Stimulated activated CD8-positive, alpha-beta memory T cell treated with anti-CD3 and anti-CD28 coated beads, Interleukin-2, amount 100 ng/mL, for 1 hour (primary cell): ENCODE results near the gene CKAP2.
A peak's percentile ranks its signal among the peaks of the same experiment; 100 is the strongest.
"Not testable (repeated sequence)": the region's sequence is repeated elsewhere in the genome, so short reads cannot be mapped to it uniquely, and the experiment has no call there.

ENCODE experiments used
- DNase-seq, 2 donors: peaks; one replicate each; pipeline ENCODE4 v3.0.0-alpha.2; 2020; ENCODE audit warnings: low read depth in 2 of 2

CKAP2 gene

DNA sequence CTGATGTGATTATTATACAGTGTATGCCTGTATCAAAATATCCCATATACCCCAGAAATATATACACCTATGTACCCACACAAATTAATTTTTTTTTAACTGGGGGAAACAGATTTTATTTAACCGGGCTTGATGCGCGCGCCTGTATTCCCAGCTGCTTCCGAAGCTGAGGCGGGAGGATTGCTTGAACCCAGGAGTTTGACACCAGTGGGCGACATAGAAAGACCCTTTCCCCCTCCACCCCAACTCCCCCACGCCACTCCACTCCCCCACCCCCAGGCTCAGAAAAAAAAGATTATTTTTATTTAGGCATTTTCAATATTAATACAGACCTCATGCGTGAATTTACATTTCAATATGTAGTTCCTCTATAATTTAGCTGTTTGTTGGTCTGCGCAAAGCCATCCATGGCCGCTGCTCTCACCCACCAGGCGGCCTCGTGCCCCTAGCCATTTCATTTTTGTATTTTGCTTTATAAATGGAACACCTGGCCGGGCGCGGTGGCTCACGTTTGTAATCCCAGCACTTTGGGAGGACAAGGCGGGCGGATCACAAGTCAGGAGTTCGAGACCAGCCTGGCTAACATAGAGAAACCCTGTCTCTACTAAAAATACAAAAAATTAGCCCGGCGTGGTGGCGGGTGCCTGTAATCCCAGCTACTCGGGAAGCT is 4.0 kb upstream of the CKAP2 start:
- DNase-seq, result no peak

DNA sequence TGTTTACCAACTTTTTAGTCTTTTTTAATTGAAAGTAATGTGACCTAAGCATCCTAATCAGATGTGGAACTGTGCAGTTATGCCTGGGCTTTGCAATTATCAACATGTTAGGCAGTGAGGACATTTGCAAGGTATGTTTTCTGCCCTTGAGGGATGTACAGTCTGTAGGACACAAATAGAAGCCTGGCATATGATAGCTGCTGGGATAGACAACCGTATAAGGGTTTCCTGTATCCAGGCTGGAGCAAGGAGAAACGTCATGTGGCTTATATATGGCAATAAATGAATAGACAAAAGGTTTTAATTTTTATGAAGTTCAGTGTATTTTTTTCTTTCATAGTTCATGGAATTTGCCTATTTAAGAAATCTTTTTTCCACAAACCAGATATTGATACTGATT is 2.8 kb upstream of the CKAP2 start:
- DNase-seq, result no peak

DNA sequence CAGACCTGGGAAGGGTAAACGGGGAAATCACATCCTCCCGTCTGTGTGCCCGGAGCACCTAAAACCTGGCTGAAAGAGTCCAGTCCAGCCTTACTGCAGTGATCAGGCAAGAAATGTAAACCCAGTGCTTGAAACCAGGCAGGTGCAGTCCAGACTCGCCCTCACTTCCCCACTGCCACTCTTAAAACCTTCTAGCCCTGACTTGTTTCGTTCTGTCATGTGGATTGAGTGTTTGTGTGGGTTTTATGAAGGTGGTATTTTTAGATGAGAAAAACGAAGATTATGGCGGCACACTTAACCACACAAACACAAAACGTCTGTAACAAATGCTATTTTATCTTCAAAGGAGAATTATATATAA is 839 bp upstream of the CKAP2 start:
- no peak for DNase-seq

DNA sequence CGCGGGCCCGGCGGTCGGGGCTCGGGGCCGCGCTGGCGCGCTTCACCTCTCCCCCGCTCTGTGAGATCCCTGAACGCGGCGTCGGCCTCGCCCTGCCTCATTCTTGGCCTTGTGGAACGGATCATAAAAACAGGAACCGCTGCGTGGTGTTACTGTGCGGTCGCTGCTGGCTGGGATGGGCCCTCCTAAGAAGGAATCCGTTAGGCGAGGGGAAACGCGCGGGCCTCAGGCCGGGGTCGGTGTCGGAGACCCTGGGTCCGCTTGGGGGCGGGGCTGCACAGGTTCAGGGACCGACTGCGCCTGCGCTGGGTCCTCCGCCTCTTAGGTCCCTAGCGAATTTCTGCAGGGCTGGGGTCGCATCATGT is 381 bp downstream of the CKAP2 start:
- DNase-seq, result peak; percentile 20 to 63

DNA sequence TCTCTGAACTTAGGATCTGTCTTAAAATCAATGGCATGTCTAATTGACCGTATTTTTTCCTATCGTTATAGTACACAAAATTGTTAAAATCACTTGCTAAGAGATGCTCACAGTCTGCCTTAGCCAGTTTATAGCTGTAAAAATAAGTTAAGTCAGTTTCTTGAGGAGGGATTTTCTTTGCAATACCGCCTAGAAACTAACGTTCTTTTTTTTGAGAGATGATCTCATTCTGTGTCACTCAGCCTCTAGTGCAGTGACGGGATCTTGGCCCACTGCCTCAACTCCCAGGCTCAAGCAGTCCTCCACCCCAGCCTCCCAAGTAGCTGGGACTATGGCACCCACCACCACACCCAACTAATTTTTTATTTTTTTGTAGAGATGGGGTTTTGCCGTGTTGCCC is 4.4 kb downstream of the CKAP2 start:
- DNase-seq, result no peak

DNA sequence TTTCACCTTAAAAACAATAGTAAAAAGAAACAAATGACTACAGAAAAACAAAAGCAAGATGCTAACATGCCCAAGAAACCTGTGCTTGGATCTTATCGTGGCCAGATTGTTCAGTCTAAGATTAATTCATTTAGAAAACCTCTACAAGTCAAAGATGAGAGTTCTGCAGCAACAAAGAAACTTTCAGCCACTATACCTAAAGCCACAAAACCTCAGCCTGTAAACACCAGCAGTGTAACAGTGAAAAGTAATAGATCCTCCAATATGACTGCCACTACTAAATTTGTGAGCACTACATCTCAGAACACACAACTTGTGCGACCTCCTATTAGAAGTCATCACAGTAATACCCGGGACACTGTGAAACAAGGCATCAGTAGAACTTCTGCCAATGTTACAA is 6.0 kb downstream of the CKAP2 start:
- DNase-seq, result no peak

DNA sequence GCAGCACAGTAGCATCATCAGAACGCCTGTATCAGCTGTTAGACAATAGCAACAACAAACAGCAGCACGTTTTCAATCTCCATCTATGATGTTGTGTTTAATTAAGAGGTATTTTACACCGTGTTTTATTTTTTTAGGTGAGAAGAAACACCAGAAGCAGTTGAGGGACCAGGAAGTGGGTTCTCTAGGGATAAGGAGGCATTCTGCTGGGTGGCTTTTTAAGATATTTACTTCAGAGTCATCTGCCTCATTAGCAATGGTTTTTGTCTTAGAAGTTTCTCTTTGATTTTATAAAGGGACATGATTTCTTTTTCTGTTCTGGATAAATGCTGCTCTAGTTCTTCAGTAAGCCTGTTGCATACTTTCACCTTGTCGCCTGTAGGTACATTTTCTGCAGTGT is 8.2 kb downstream of the CKAP2 start:
- no peak for DNase-seq

DNA sequence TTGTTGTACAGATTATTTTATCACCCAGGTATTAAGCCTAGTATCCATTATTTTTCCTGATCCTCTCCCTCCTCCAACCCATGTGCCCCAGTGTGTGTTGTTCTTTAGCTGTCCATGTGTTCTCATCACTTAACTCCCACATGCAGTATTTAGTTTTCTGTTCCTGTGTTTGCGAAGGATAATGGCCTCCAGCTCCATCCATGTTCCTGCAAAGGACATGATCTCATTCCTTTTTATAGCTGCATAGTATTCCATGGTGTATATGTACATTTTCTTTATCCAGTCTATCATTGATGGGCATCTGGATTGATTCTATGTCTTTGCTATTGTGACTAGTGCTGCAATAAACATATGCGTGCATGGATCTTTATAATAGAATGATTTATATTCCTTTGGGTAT is 13.2 kb downstream of the CKAP2 start:
- DNase-seq, result not testable (repeated sequence)

DNA sequence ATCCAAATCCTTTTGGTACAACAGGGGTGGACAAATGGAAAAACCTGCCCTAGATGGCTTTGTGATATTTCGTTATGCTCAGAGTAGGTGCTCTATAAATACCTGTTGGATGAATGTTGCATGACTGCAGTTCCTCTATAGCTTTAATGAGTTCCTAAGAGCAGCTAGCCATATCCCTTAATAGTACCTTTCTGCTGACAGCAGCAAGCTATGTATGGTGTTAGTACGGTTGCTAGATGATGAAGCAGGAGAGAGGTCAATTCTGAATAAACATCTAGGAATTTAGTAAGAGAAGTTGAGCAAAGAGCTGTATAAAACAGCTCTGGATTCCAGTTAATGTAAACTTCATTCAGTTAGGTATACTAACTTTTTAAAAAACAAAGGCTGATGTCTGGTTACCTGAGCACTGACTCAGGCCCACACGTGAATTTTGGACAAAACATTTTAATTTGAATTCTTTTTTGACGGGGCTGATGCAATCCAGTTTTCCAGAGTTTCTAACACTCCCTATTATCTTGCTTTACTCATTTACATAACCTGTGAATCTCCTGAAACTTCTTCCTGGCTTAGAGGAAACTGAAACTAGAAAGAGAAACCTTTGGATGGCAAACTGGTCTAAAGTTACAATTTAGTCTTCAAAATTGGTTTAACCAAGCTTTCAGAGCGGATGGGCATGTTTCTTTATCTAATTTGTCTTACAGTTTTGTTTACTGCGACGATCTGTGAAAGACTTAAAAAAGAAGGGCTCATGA is 25.6 kb downstream of the CKAP2 start:
- not testable (repeated sequence) for DNase-seq

DNA sequence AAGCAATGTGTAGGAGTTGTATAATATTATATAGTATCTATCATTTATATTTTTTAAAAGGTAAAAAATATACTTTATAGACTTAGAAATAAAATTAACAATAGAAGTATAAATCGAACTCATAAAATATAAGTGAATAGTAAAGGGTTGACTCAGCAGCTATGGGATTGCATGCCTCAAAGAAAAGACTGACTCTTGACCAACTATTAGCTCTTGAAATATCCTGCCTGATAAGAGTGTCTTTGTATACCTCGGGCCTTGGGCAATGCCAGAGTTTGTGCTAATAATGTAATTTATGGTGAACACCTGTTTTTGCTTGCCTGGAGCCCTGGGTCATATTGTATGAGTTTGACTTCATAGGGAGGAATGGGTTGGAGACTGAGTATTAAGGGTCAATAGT is 31.8 kb downstream of the CKAP2 start:
- not testable (repeated sequence) for DNase-seq

DNA sequence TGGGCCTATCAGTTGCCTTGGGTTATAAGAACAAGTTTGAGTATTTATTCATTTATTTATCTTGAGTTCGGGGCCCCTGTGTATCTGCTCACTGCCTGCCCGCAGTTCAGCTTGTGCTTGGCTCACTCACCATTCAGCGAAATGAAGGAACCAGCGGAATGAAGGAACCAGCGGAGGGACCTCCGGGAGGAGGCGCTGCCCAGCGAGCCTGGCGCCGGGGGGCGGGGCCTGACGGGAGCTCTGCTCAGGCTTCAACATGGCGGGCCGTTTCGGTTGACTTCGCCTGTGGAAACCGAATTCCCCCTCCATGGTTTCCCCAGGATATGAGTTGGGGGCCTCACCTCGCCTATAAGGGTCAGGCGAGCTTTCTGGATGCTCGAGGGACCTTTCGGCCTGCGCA is 33.5 kb downstream of the CKAP2 start:
- DNase-seq, result not testable (repeated sequence)

DNA sequence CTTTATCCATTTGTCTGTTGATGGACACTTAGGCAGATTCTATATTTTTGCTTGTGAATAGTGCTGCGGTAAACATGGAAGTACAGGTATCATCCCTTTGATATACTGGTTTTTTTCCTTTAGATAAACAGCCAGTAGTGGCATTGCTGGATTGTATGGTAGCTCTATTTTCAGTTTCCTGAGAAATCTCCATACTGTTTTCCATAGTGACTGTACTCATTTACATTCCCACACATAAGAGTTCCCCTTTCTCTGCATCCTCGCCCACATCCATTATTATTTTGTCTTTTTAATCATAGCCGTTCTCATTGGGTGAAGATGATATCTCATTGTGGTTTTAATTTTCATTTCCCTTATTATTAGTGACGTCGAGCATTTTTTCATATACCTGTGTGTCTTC is 35.7 kb downstream of the CKAP2 start:
- not testable (repeated sequence) for DNase-seq

DNA sequence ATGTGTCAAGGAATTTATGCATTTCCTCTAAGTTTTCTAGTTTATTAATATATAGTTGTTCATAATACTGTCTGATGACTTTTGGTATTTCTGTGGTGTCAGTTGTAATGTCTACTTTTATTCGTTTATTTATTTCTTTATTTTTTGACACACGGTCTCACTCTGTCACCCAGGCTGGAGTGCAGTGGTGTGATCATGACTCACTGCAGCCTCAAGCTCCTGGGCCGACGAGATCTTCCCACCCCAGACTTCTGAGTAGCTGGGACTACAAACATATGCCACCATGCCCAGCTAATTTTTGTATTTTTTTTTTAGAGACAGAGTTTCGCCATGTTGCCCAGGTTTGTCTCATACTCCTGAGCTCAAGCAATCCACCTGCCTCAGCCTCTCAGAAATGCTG is 39.0 kb downstream of the CKAP2 start:
- DNase-seq, result not testable (repeated sequence)

DNA sequence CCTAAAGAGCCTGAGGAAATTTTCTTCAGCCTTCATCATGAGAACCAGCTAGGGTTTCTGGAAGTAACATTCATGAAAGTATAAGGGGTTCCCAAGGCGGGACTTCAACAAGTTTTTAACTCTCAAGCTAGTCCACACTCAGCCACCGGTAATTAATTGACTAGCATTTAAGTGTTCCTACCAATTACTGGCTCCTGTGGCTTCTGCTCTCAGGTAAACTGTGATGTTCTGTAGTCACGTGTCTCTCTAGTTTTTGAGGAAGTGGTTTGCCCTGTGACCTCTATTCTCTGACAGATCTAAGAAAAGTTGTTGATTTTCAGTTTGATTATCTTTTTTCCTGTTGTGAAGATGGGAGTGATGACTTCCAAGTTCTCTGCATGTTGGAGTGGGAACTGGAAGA is 42.7 kb downstream of the CKAP2 start:
- not testable (repeated sequence) for DNase-seq

DNA sequence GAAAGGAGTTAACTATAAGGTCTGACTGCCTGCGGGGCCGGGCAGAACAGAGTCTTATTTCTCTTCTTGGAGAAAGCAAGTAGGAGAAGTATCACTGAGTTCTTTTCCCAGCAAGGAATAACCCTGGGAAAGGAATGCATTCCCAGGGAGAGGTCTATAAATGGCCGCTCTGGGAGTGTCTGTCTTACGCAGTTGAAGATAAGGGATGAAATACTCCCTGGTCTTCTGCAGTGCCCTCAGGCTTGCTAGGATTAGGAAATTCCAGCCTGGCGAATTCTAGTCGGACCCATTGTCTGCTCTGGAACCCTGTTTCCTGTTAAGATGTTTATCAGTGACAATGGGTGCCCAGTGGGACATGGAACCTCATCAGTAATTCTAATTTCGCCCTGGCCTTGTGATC is 47.0 kb downstream of the CKAP2 start:
- DNase-seq, result not testable (repeated sequence)

DNA sequence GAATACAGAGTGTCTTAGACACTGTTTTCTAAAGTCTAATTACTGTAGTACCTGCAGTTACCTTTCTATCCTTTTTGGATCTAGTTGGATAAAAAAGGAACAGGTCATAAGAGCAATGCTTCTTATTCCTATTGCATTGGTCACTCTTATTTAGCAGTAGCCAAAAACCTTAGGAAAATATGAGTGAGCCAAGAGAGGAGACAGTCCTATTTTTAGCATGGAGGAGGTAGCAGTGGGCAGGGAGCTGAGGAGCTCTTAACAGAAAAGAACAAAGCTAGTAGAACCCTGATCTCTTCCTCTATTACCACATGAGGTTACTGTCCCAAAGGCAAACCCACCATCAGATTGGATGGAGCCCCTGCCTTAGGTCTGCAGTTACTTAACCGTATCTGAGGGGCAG is 50.6 kb downstream of the CKAP2 start:
- DNase-seq, result not testable (repeated sequence)

DNA sequence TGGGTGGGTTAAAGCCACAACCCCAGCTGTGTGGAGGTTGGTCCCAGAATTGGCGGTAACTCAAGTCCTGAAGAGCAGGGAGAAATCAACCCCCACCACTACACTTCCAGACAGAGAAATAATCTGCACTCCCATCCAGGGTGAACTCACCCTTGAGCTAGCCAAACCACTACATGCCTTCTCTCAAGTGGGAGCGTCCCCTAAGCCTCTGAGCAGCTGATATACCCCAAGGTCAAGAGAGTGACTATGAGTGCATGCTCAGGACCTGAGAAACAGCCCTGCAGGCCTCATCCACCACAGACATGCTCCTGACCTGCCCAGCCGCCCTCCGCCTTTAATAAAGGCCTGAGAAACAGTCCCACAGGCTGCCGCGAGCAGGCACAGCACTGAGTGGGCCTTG is 54.3 kb downstream of the CKAP2 start:
- DNase-seq, result not testable (repeated sequence)

DNA sequence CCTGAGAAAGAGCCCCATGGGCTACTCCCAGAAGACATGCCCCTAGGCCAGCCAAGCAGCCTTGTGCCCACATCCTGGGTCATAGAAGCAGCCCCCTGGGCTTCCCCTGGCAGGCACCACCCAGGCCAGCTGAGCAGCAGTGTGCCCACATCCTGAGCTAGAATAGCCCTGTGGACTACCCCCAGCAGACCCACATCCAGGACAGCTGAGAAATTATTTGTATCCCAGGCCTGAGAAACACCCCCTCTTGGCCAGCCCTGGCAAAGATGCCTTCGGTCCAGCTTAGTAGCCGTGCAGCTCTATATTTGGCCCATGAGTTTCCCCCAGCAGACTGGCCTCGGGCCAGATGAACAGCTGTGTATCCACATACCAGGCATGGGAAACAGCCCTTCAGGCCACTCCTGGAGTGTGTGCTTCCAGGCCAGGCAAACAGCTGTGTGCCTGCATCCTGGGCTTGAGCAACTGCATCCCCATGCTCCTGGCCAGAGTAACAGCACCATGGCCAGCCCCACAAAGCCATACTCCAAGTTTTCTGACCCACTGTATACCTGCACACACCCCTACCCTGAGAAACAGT is 55.0 kb downstream of the CKAP2 start:
- not testable (repeated sequence) for DNase-seq

DNA sequence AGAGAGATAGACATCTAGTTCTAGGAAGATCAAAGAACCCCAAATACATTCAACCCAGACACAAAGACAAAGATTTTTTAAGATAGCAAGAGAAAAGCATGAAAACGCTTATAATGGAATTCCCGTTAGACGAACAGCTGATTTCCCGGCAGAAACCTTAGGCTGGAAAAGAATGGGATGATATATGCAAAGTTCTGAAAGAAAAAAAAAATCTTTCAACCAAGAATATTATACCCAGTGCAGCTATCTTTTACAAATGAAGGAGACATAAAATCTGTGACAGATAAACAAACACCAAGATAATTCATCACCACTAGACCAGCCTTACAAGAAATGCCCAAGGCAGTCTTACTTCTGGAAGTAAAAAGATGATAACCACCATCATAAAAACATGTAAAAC is 56.3 kb downstream of the CKAP2 start:
- not testable (repeated sequence) for DNase-seq

DNA sequence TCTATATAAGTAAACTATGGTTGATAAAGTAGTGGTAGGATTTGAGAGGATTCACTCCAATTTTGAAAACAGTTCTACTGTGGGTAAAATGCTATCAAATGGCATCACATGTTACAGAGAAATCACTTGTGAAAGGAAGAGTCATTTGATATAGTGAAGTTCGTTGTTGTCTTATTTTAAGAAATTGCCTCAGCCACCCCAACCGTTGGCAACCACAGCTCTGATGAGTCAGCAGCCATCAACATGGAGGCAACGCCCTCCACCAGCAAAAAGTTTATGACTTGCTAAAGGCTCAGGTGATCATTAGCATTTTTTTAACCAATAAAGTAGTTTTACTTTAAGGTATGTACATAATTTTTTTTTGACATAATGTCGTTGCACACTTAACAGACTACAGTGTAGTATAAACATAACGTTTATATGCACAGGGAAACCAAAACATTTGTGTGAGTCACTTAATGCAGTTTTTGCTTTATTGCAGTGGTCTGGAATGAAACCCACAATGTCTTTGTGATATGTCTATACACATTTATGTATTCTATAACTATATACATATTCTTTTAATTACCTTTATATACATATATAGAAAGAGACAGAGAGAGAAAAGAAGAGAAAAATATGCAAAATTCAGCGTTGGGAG is 58.8 kb downstream of the CKAP2 start:
- DNase-seq, result not testable (repeated sequence)

DNA sequence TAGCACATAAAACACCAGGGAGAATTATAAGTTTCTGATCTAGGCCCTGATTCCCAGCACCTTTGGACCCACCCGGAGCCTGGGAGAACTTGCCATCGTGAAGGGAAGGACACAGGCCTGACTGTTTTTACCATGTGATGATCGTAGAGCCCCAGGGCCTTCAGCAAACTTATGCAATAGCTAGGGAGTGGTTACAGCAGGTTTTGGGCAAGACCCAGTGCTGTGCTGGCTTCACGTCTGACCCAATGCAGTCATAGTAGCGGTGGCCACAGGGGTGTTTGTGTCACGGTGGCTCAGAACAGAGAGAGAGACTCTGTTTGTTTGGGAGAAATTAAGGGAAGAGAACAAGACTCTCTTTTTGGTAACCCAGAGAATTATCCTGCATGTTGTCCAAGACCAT is 68.0 kb downstream of the CKAP2 start:
- not testable (repeated sequence) for DNase-seq
